Uterus (tissue), 2 donors: Measurements from ENCODE around the gene ITIH1.

ENCODE experiments used
- CTCF ChIP-seq, 4 experiments: fragments of 200-600 bp in 2 of 4; fragments of 450-650 bp in 2 of 4; sonication (generic) in 2 of 4; IDR thresholded peaks; one replicate each; pipeline ENCODE4 v1.5.1; 2016 to 2019; ENCODE audit warnings: antibody characterized with exemption in 4 of 4, mild to moderate bottlenecking in 2 of 4, moderate library complexity in 1 of 4
- POLR2A ChIP-seq, 2 donors: fragments of 450-650 bp; IDR thresholded peaks; one replicate each; pipeline ENCODE4 v1.6.1; 2016; ENCODE audit warnings: antibody characterized with exemption in 2 of 2, mild to moderate bottlenecking in 1 of 2, moderate library complexity in 1 of 2

GRCh38 chr3:52836471-52836845 is 59.1 kb downstream of the ITIH1 start:
- TF ChIP-seq CTCF (IDR thresholded peaks at IDR 0.05) (no peak), POLR2A (IDR thresholded peaks at IDR 0.05) (no peak)
